Lower leg skin (tissue), 4 donors: ENCODE measurements around the gene DOCK1. TPM values are rescaled to one million over a fixed set of nuclear protein-coding genes. Genes with fewer than 3 reads are reported as not detected.

Experiments used
- DNase-seq, 2 donors: peaks; one replicate each; pipeline ENCODE4 v3.0.0-alpha.2; 2019; ENCODE audit warnings: low spot score in 2 of 2
- H3K4me3 ChIP-seq: fragments of 200-600 bp; sonication (generic); 2 replicates; pipeline ENCODE4 v1.5.1; 2017; ENCODE audit warnings: mild to moderate bottlenecking, low read depth; ENCODE audit not compliant: poor library complexity, severe bottlenecking
- CTCF ChIP-seq, 3 donors: fragments of 450-650 bp; IDR thresholded peaks; one replicate each; pipeline ENCODE4 v1.5.1; 2016; ENCODE audit warnings: antibody characterized with exemption in 3 of 3, mild to moderate bottlenecking in 3 of 3, moderate library complexity in 2 of 3
- POLR2A ChIP-seq, 2 donors: fragments of 450-650 bp; IDR thresholded peaks; one replicate each; pipeline ENCODE4 v1.6.1; 2016 to 2017; ENCODE audit warnings: antibody characterized with exemption in 2 of 2, mild to moderate bottlenecking in 1 of 2, moderate library complexity in 1 of 2
- WGBS, 2 donors: methylation state at CpG; one replicate each; pipeline ENCODE4 v1.1.5; 2018; 5-methylcytosine and 5-hydroxymethylcytosine counted together
- intact Hi-C: fragments of 100-400 bp; cut with DNase I; formaldehyde crosslinking; loops from one replicate; pipeline ENCODE4 v1.15.0; 2023; ENCODE audit warnings: low total_unique reads
- total RNA-seq, 4 donors: library from RNA; depleted of rRNA; stranded (reverse); fragments of >200 nt; gene quantifications; one replicate each; pipeline ENCODE4 v1.1.0, GENCODE V29; 2016

The DOCK1 gene
- total RNA-seq, 4 donors from 2014 or later = 76.6 to 108 (median 83.4) TPM

GRCh38 chr10:127067542-127068194 is 162.4 kb downstream of the DOCK1 start:
- intact Hi-C loops = no loop called here
- TF ChIP-seq POLR2A (IDR thresholded peaks at IDR 0.05) (no peak), CTCF (IDR thresholded peaks at IDR 0.05) (no peak)
- no peak overlapping the region for H3K4me3 ChIP-seq
- no peak for DNase-seq
- whole genome bisulfite sequencing, 2 donors = 94 to 95% methylated on average over 4 of the region's 4 CpGs

GRCh38 chr10:127068485-127068884 is 163.3 kb downstream of the DOCK1 start:
- TF ChIP-seq CTCF (IDR thresholded peaks at IDR 0.05) = no peak
- TF ChIP-seq POLR2A (IDR thresholded peaks at IDR 0.05) = no peak
- intact Hi-C loops = no loop called here
- DNase-seq = no peak
- no peak overlapping the region for H3K4me3 ChIP-seq

- intact Hi-C loops = no loop called here
- H3K4me3 ChIP-seq = no peak overlapping the region
- TF ChIP-seq POLR2A (IDR thresholded peaks at IDR 0.05) = no peak
- no peak for TF ChIP-seq CTCF (IDR thresholded peaks at IDR 0.05)
- no peak for DNase-seq
- 85 to 89% methylated on average over 4 of the region's 4 CpGs for WGBS, 2 donors
Observed at GRCh38 chr10:127069436-127069835, 164.2 kb downstream of the DOCK1 start.

GRCh38 chr10:127071126-127071525 is 165.9 kb downstream of the DOCK1 start:
- WGBS, 2 donors = 87 to 92% methylated on average over 2 of the region's 2 CpGs
- TF ChIP-seq CTCF (IDR thresholded peaks at IDR 0.05) = no peak
- TF ChIP-seq POLR2A (IDR thresholded peaks at IDR 0.05) = no peak
- no peak overlapping the region for H3K4me3 ChIP-seq
- DNase-seq = no peak
- intact Hi-C loops = no loop called here

GRCh38 chr10:127073666-127074065 is 168.4 kb downstream of the DOCK1 start:
- DNase-seq = peak in 1 of 2 donors; percentile 8
- no peak for TF ChIP-seq CTCF (IDR thresholded peaks at IDR 0.05)
- TF ChIP-seq POLR2A (IDR thresholded peaks at IDR 0.05) = no peak
- no peak overlapping the region for H3K4me3 ChIP-seq
- 91% methylated on average over 3 of the region's 3 CpGs for WGBS, 2 donors
- intact Hi-C loops = no loop called here

- DNase-seq = peak in 1 of 2 donors; percentile 52
- TF ChIP-seq POLR2A (IDR thresholded peaks at IDR 0.05) = no peak
- intact Hi-C loops = no loop called here
- WGBS, 2 donors = 96 to 97% methylated on average over 3 of the region's 3 CpGs
- H3K4me3 ChIP-seq = no peak overlapping the region
Observed at GRCh38 chr10:127079392-127079791, 174.2 kb downstream of the DOCK1 start.
